H1 (cell line): Measurements from ENCODE around the gene OR56A5. TPM values are rescaled to one million over a fixed set of nuclear protein-coding genes. Genes with fewer than 3 reads are reported as not detected.

ENCODE experiments used
- EZH2 ChIP-seq: fragments of 200-600 bp; sonication (generic); IDR thresholded peaks from 2 replicates; pipeline ENCODE4 v1.7.1; 2012; ENCODE audit warnings: low read depth, mild to moderate bottlenecking, moderate library complexity, low read length, inconsistent platforms; ENCODE audit not compliant: severe bottlenecking
- FOSL1 ChIP-seq: IDR thresholded peaks from 2 replicates; pipeline ENCODE4 v1.6.1; 2011; ENCODE audit warnings: mild to moderate bottlenecking, low read depth, low read length, moderate library complexity; ENCODE audit not compliant: insufficient read depth
- KDM5A ChIP-seq: fragments of 200-600 bp; IDR thresholded peaks from 2 replicates; pipeline ENCODE4 v1.7.1; 2012; ENCODE audit warnings: mild to moderate bottlenecking, low read length, inconsistent platforms, mixed read lengths
- RXRA ChIP-seq: IDR thresholded peaks from 2 replicates; pipeline ENCODE4 v1.6.1; 2011; ENCODE audit warnings: low read depth, mild to moderate bottlenecking, low read length, moderate library complexity; ENCODE audit not compliant: insufficient read depth
- SP1 ChIP-seq: IDR thresholded peaks from 2 replicates; pipeline ENCODE4 v1.6.1; 2011; ENCODE audit warnings: low read depth, low read length
- polyA plus RNA-seq, 7 experiments: library from polyadenylated mRNA; depleted of rRNA in 3 of 7; stranded (reverse) in 5 of 7; unstranded in 2 of 7; fragments of >200 nt in 5 of 7; fragments of 200-250 nt in 2 of 7; gene quantifications; 1 replicate in 5 of 7; 2 replicates in 1 of 7; 4 replicates in 1 of 7; pipeline versions ENCODE4 v1.2.1 to v1.2.3, GENCODE V29; 2011 to 2013; ENCODE audit warnings: missing spikeins in 2 of 7, mixed read lengths in 2 of 7
- total RNA-seq: library from RNA; stranded (reverse); fragmentation: NEBNext Ultra II Directional; extraction: Animal tissue kit (Norgen Biotek cat#: 25700); gene quantifications from 2 replicates; pipeline ENCODE4 v1.2.1, GENCODE V29; 2021
- TF ChIP-seq, protein P1 (sequence below): IDR thresholded peaks from 2 replicates; pipeline ENCODE4 v1.6.1; 2012; ENCODE audit warnings: inconsistent platforms
- TF ChIP-seq, protein P2 (sequence below): IDR thresholded peaks from 2 replicates; pipeline ENCODE4 v1.6.1; 2012; ENCODE audit warnings: inconsistent platforms

Gene OR56A5
- total and polyA plus RNA-seq, 2 of the 8 experiments (the other 6 are each of a cell fraction or from before 2014, with no cell fraction given) = 0.14 TPM; not detected in 1

GRCh38 chr11:5928811-5929210 lies 39.5 kb downstream of the OR56A5 start (continued):
- TF ChIP-seq, protein P1, sequence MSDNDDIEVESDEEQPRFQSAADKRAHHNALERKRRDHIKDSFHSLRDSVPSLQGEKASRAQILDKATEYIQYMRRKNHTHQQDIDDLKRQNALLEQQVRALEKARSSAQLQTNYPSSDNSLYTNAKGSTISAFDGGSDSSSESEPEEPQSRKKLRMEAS = no peak
- TF ChIP-seq, protein P2, sequence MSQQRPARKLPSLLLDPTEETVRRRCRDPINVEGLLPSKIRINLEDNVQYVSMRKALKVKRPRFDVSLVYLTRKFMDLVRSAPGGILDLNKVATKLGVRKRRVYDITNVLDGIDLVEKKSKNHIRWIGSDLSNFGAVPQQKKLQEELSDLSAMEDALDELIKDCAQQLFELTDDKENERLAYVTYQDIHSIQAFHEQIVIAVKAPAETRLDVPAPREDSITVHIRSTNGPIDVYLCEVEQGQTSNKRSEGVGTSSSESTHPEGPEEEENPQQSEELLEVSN = no peak
- TF ChIP-seq SP1 (no peak), RXRA (no peak), KDM5A (no peak), FOSL1 (no peak), EZH2 (no peak)
